Fibroblast of lung (primary cell): Measurements from ENCODE around the gene ACOT4. TPM values are rescaled to one million over a fixed set of nuclear protein-coding genes. Genes with fewer than 3 reads are reported as not detected.
"Not testable (repeated sequence)": the region's sequence is repeated elsewhere in the genome, so short reads cannot be mapped to it uniquely, and the experiment has no call there.

Experiments used
- DNase-seq, 2 donors: peaks; one replicate each; pipeline versions ENCODE4 v3.0.0 to v3.0.0-alpha.2; 2010; ENCODE audit warnings: low read depth in 2 of 2
- H2AFZ ChIP-seq: 2 replicates; pipeline ENCODE4 v1.5.1; 2012; ENCODE audit warnings: low read length, control low read depth, inconsistent platforms
- H3K27ac ChIP-seq: 2 replicates; pipeline ENCODE4 v1.5.1; 2011; ENCODE audit warnings: low read length, control low read depth; ENCODE audit not compliant: insufficient read depth
- H3K27me3 ChIP-seq: 2 replicates; pipeline ENCODE4 v1.5.1; 2011; ENCODE audit warnings: mild to moderate bottlenecking, low read length; ENCODE audit not compliant: control insufficient read depth, insufficient read depth
- H3K36me3 ChIP-seq: 2 replicates; pipeline ENCODE4 v1.5.1; 2011; ENCODE audit warnings: low read length; ENCODE audit not compliant: control insufficient read depth, insufficient read depth
- H3K4me1 ChIP-seq: 2 replicates; pipeline ENCODE4 v1.5.1; 2011; ENCODE audit warnings: low read length; ENCODE audit not compliant: control insufficient read depth, insufficient read depth; ENCODE audit errors: extremely low read depth
- H3K4me2 ChIP-seq: 2 replicates; pipeline ENCODE4 v1.5.1; 2011; ENCODE audit warnings: low read length, control low read depth; ENCODE audit not compliant: insufficient read depth; ENCODE audit errors: extremely low read depth
- H3K4me3 ChIP-seq, 4 experiments: fragments of 200-600 bp in 1 of 4; sonication (generic) in 1 of 4; replicated peaks in 1 of 4; 2 replicates each; pipeline ENCODE4 v1.5.1; 2011 to 2016; ENCODE audit warnings: low read length in 4 of 4, low read depth in 3 of 4, mild to moderate bottlenecking in 3 of 4, control low read depth in 2 of 4, inconsistent platforms in 1 of 4, mixed read lengths in 1 of 4; ENCODE audit not compliant: insufficient read depth in 1 of 4; ENCODE audit errors: control extremely low read depth in 1 of 4
- H3K79me2 ChIP-seq: 2 replicates; pipeline ENCODE4 v1.5.1; 2012; ENCODE audit warnings: mild to moderate bottlenecking, low read length, inconsistent platforms; ENCODE audit not compliant: control insufficient read depth, insufficient read depth
- H3K9ac ChIP-seq: 2 replicates; pipeline ENCODE4 v1.5.1; 2011; ENCODE audit warnings: mild to moderate bottlenecking, low read length, control low read depth; ENCODE audit not compliant: insufficient read depth
- H3K9me3 ChIP-seq: 2 replicates; pipeline ENCODE4 v1.5.1; 2012; ENCODE audit warnings: low read depth, low read length; ENCODE audit not compliant: control insufficient read depth, insufficient read depth
- H4K20me1 ChIP-seq: 2 replicates; pipeline ENCODE4 v1.5.1; 2011; ENCODE audit warnings: low read length; ENCODE audit not compliant: control insufficient read depth, insufficient read depth; ENCODE audit errors: extremely low read depth
- CTCF ChIP-seq, 2 donors: IDR thresholded peaks in 1 of 2; conservative IDR thresholded peaks in 1 of 2; 1 replicate in 1 of 2; 2 replicates in 1 of 2; pipeline ENCODE4 v1.5.1; 2011 to 2012; ENCODE audit warnings: low read length in 2 of 2, control low read depth in 1 of 2, inconsistent platforms in 1 of 2, low read depth in 1 of 2, mild to moderate bottlenecking in 1 of 2
- EZH2 ChIP-seq: IDR thresholded peaks from 2 replicates; pipeline ENCODE4 v1.5.1; 2012; ENCODE audit warnings: low read length, control low read depth, mild to moderate bottlenecking; ENCODE audit errors: missing control alignments
- polyA plus RNA-seq, 2 donors: library from polyadenylated mRNA; depleted of rRNA in 1 of 2; stranded (reverse) in 1 of 2; unstranded in 1 of 2; fragments of >200 nt; gene quantifications; 2 replicates each; pipeline ENCODE4 v1.2.1, GENCODE V29; 2011 to 2012; ENCODE audit warnings: missing spikeins in 1 of 2
- total RNA-seq: library from RNA; depleted of rRNA; stranded (reverse); fragments of >200 nt; gene quantifications from 2 replicates; pipeline ENCODE4 v1.2.1, GENCODE V29; 2014

ACOT4 gene
- total and polyA plus RNA-seq, 2 donors (not counting 1 experiment from before 2014, with no cell fraction given) = 0.17 to 1.7 TPM

- H3K4me1 ChIP-seq = no peaks in the 10 kb centered on the region
- no peak for DNase-seq
- TF ChIP-seq CTCF (conservative IDR thresholded peaks at IDR 0.05 in 1 of 2, IDR thresholded peaks at IDR 0.05 in 1 of 2; ENCODE audit: low read depth in 1 of 2, low read length in 2 of 2) = no peak
- TF ChIP-seq EZH2 = no peak
- H3K27ac ChIP-seq = no peak overlapping the region
- H3K4me2 ChIP-seq = no peak overlapping the region
- no peaks in the 10 kb centered on the region for H4K20me1 ChIP-seq
- no peak overlapping the region for H3K4me3 ChIP-seq
- no peaks in the 10 kb centered on the region for H3K9me3 ChIP-seq
- H3K36me3 ChIP-seq = no peaks in the 10 kb centered on the region
- H2AFZ ChIP-seq = no peak overlapping the region
- H3K79me2 ChIP-seq = no peaks in the 10 kb centered on the region
- no peak overlapping the region for H3K9ac ChIP-seq
- H3K27me3 ChIP-seq = no peaks in the 10 kb centered on the region
Observed at GRCh38 chr14:73553845-73554244, 37.8 kb upstream of the ACOT4 start.

GRCh38 chr14:73557201-73557600 is 34.5 kb upstream of the ACOT4 start:
- not testable (repeated sequence) for H3K9me3 ChIP-seq, H2AFZ ChIP-seq, H3K4me1 ChIP-seq, H3K36me3 ChIP-seq, H3K79me2 ChIP-seq, H3K27ac ChIP-seq, DNase-seq, H3K27me3 ChIP-seq, H3K9ac ChIP-seq, H3K4me3 ChIP-seq, H3K4me2 ChIP-seq, H4K20me1 ChIP-seq

GRCh38 chr14:73558238-73558637 is 33.4 kb upstream of the ACOT4 start:
- H3K4me2 ChIP-seq, H3K79me2 ChIP-seq, DNase-seq, H3K9me3 ChIP-seq, H3K4me1 ChIP-seq, H4K20me1 ChIP-seq, H3K4me3 ChIP-seq, H2AFZ ChIP-seq, H3K27me3 ChIP-seq, H3K9ac ChIP-seq, H3K27ac ChIP-seq, H3K36me3 ChIP-seq: not testable (repeated sequence)

- not testable (repeated sequence) for H4K20me1 ChIP-seq, H2AFZ ChIP-seq, H3K4me2 ChIP-seq, H3K79me2 ChIP-seq, H3K36me3 ChIP-seq, H3K9me3 ChIP-seq, H3K4me1 ChIP-seq, H3K27ac ChIP-seq, H3K27me3 ChIP-seq, DNase-seq, H3K9ac ChIP-seq, H3K4me3 ChIP-seq
Observed at GRCh38 chr14:73562256-73562655, 29.4 kb upstream of the ACOT4 start.

GRCh38 chr14:73562696-73563095 is 29.0 kb upstream of the ACOT4 start:
- H3K27me3 ChIP-seq, H3K4me3 ChIP-seq, H3K9ac ChIP-seq, H4K20me1 ChIP-seq, H3K9me3 ChIP-seq, H3K79me2 ChIP-seq, H3K36me3 ChIP-seq, DNase-seq, H3K4me2 ChIP-seq, H3K27ac ChIP-seq, H2AFZ ChIP-seq, H3K4me1 ChIP-seq: not testable (repeated sequence)

- H3K27ac ChIP-seq, H3K27me3 ChIP-seq, H3K9ac ChIP-seq, H2AFZ ChIP-seq, DNase-seq, H3K4me3 ChIP-seq, H3K4me1 ChIP-seq, H3K79me2 ChIP-seq, H3K4me2 ChIP-seq, H4K20me1 ChIP-seq, H3K36me3 ChIP-seq, H3K9me3 ChIP-seq: not testable (repeated sequence)
Observed at GRCh38 chr14:73566431-73566830, 25.2 kb upstream of the ACOT4 start.
